ENCODE results near the gene SMIM5. TPM values are rescaled to one million over a fixed set of nuclear protein-coding genes. Genes with fewer than 3 reads are reported as not detected.

SMIM5 gene
- total RNA-seq, 1 experiment from 2014 or later = 0.24 TPM

- H3K27ac Mint-ChIP-seq = peak overlapping the region in 1 of 3 experiments; percentile 63; a peak in 2 of 7 replicates
These were observed 1.7 kb downstream of the SMIM5 start for GRCh38 chr17:75634754-75635609.

More at GRCh38 chr17:75634754-75635609, 1.7 kb downstream of the SMIM5 start:
- Mint-ChIP-seq H3K9me3 (no peaks in the 10 kb centered on the region), H3K27me3 (ENCODE audit: low read depth) (no peaks in the 10 kb centered on the region), H3K36me3 (ENCODE audit: insufficient read depth in 1 of 3, low read depth in 3 of 3) (peaks cover 0 to 4% (median 0%) of the 10 kb centered on the region in 3 experiments; a peak in 1 of 7 replicates), H3K4me1 (peaks cover 16 to 24% of the 10 kb centered on the region in 2 experiments), H3K4me3 (no peak overlapping the region; a peak in 2 of 5 replicates)
- no peaks in the 10 kb centered on the region for H3K23me2 ChIP-seq (ENCODE audit: insufficient read length, low read depth, low read length, poor library complexity, severe bottlenecking)
- no peaks in the 10 kb centered on the region; the same call in 1 of the 2 replicates for H3K4me1 ChIP-seq (ENCODE audit: insufficient read depth, low read length)
- H4K5ac ChIP-seq (ENCODE audit: insufficient read length, low read depth, low read length) = no peak overlapping the region
- H2BK15ac ChIP-seq (ENCODE audit: low read depth, low read length) = no peak overlapping the region
- no peak overlapping the region; the same call in 1 of the 2 replicates for H3K14ac ChIP-seq (ENCODE audit: insufficient read depth, low read length)
- no peak overlapping the region for H2BK12ac ChIP-seq (ENCODE audit: insufficient read length, low read depth, low read length)
- H4K91ac ChIP-seq (ENCODE audit: insufficient read length, low read depth, low read length) = no peak overlapping the region
- WGBS (ENCODE audit: extremely low coverage, insufficient read length, low lambda C conversion rate) = no CpG with 5 or more reads among the region's 20 CpGs
- no peak overlapping the region for H4K8ac ChIP-seq (replicated peaks; ENCODE audit: insufficient read length, low read depth, low read length)
- H3T11ph ChIP-seq (ENCODE audit: low read length) = no peak overlapping the region
- no peak for TF ChIP-seq CTCF (conservative IDR thresholded peaks at IDR 0.05)
- no peaks in the 10 kb centered on the region for H3K27me3 ChIP-seq (ENCODE audit: insufficient read depth, low read length)
- no peak overlapping the region for H3K4me2 ChIP-seq (ENCODE audit: insufficient read depth, insufficient read length, low read length)
- no peaks in the 10 kb centered on the region for H3K79me1 ChIP-seq (ENCODE audit: insufficient read depth, low read depth, low read length, poor library complexity, severe bottlenecking)
- no peak overlapping the region for H3K56ac ChIP-seq (ENCODE audit: insufficient read length, low read depth, low read length)
- H4K20me1 ChIP-seq (ENCODE audit: control insufficient read depth, insufficient read depth, insufficient read length) = no peaks in the 10 kb centered on the region
- no peak overlapping the region for H2BK120ac ChIP-seq (ENCODE audit: low read depth, low read length, poor library complexity, severe bottlenecking)
- H3K9me3 ChIP-seq (ENCODE audit: control insufficient read depth, low read depth, low read length) = no peaks in the 10 kb centered on the region
- no peak overlapping the region for H2AFZ ChIP-seq (ENCODE audit: low read length)
- no peak overlapping the region for H3K4ac ChIP-seq (ENCODE audit: low read depth, low read length)
- H3K9ac ChIP-seq (ENCODE audit: extremely low read depth, insufficient read length, low read length) = no peak overlapping the region
- no peak overlapping the region for H2AK5ac ChIP-seq (ENCODE audit: insufficient read length, low read length)
- no peak overlapping the region for H3K18ac ChIP-seq (ENCODE audit: insufficient read length, low read depth, low read length)
- no peak overlapping the region for H3K27ac ChIP-seq (ENCODE audit: insufficient read length, low read depth, low read length)
- H2BK5ac ChIP-seq (ENCODE audit: insufficient read length, low read length) = no peak overlapping the region
- H3K23ac ChIP-seq (ENCODE audit: insufficient read length, low read depth, low read length) = no peak overlapping the region
- no peaks in the 10 kb centered on the region for H3K79me2 ChIP-seq (ENCODE audit: insufficient read depth, low read length)
- no peak for DNase-seq
- no peak overlapping the region for H2BK20ac ChIP-seq (ENCODE audit: low read depth, low read length, poor library complexity, severe bottlenecking)

Data from H9 (cell line).